NCI-H2227 treated with DMSO at 0.1 percent for 48 hours (cell line): ENCODE measurements around the gene SSTR3.

Experiments used
- DNase-seq: peaks from one replicate; lab custom pipeline; 2025; lab: John Stamatoyannopoulos, UW

SSTR3 gene

DNA sequence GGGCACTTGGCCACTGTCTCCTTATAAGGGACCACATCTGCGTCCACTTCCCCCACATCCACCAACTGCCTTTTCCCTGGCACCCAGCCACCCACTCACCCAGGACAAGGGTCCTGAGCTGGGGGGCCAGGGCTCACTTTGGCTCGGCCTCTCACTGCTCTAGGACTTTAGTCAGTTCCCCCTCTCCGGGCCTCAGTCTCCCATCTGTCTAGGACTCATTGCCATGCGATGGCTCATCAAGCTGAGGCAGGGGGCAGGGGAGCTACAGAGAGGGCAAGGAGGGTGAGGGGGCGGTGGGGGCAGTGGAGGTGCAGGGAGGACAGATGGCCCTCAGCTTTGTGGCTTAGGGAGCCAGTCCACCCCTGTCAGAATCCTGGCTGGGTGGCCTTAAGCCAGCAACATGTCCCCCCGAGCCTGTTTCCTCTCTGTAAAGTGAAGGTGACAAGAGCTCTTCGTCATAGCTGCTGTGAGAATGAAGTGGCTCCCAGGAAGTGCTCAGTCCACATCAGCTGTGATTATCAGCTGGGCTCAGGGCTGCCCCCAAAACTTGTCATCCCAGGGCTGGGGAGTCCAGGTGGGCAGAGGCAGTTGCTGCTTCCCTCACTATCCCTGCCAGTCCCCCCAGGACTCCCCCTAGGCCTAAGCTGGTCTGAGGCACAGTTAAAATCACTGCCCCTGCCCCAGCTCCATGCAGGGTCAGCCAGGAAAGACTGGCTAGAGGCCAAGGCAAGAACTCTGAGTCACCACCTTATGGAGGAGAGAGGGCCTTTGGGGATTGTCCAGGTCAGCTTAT lies 16.9 kb upstream of the SSTR3 start:
- no peak for DNase-seq

DNA sequence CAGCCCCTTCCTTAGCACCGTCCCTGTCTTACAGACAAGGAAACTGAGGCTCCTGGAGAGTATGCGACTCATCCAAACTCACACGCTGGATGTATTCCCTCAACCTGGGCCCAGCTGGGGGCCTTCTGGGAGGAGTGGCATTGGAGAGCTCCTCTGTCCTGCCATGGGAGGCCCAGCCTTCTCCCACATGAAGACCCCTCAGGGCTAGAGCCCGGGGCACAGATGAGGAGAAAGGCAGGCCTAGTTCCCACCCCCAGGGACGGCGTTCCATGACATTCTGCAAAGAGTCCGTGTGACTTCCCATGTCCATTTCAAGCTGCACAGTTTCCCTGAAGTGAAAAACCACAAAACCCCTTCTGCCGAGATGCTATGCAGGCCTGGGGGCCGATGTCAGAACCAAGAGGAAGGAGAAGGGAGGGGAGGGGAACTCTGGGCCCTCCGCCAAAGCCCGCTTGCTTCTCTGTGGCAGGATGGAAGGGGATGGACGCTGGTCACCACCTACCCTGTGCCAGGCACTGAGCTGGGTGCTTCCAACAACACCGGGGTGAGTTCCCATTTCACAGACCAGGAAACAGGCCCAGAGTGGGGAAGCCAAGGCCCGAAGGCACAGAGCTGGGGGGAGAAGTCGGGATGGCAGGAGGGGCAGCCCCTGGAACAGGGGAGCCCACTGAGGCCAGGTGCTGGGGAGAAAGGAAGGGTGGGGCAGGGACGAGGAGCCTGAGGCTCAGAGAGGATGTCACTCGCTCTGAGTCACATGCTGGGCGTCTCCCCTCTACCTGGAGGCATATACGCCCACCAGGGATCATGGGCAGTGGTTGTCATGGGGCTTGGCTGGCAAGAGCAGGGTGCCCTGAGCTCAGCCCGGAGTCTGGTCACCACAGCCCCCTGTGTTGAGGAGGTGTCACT lies 16.1 kb upstream of the SSTR3 start:
- DNase-seq: no peak

DNA sequence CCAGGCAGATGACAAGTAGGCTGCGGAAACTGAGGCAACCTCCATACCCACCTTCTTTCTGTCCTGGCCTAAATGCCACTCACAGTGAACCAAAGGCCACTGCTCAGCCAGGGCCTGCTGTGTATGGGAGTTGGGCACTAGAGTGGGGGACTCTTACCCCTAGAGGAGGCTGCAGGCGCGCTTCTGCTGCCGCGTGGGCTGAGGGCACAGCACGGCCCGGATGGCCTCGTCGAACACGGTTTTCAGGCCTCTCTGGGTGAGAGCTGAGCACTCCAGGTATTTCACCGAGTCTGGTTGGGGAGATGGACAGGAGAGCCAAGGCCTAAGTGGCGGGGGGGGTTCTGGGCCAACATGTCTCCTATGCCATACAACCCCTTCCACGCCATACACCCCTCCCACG lies 14.2 kb upstream of the SSTR3 start:
- no peak for DNase-seq

DNA sequence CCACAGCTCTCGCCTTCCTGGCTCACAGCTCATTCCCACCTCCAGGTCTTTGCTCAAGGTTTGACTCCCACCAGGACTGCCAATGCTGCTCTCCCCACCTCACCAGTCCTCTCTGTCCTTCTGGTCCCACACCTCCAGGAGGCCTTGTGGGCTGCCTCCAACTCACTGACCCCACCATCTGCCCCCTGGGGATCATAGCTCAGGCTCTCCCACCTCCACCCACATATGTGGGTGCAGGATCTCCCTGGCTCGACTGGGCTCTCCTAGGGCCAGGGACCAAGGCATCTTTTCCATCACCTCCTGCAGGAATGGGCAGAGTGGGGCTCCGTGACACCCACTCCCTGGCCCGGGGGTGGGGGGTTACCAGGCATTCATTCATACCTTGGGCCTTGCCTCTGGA lies 13.8 kb upstream of the SSTR3 start:
- no peak for DNase-seq

DNA sequence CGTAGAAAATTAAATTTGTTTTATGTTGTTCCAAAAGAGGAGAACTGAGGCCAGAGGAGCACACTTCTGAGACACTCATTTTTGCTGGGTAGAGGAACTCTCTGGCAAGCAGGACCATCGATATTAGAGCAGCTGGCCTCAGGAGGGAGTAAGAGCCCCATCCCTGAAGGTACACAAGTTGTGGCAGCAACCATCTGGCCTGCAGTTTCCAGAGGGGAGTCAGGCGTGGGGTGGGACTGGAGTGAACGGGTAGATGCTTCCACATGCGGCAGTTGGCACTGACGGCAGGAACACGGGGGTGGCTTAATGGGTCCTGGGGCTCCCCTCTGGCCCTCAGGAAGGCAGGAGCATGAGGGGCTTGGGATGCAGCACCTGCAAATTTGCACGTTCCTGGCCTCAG lies 13.2 kb upstream of the SSTR3 start:
- DNase-seq: no peak

DNA sequence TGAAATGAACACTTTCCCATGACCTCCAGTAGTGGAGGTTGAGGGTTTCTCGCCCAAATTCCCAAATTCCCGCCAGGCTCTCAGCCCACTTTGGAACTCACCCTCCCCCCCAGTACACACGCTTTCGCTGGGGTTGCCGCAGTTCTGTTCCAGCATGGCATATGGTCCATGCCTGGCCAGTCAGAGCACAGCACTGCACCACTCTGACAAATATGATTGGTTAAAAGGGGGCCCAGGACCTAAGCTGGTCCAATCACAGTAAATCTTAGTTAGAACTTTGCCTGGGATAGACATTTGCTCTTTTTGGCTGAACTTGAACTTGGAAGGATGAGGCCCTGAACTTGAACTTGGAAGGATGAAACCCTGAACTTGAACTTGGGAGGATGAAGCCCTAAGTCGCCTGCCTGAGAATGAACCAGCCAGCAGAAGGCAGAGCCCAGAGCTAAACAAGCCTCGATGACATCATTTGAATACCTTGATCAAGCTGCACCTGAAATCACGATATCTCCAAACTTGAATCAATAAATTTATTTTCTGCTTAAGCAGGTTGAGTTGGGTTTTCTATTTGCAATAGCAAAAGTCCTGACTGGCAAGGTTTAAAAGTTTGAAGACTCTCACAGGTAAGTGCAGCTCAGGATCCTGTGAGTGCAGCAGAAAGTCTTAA lies 12.6 kb upstream of the SSTR3 start:
- no peak for DNase-seq

DNA sequence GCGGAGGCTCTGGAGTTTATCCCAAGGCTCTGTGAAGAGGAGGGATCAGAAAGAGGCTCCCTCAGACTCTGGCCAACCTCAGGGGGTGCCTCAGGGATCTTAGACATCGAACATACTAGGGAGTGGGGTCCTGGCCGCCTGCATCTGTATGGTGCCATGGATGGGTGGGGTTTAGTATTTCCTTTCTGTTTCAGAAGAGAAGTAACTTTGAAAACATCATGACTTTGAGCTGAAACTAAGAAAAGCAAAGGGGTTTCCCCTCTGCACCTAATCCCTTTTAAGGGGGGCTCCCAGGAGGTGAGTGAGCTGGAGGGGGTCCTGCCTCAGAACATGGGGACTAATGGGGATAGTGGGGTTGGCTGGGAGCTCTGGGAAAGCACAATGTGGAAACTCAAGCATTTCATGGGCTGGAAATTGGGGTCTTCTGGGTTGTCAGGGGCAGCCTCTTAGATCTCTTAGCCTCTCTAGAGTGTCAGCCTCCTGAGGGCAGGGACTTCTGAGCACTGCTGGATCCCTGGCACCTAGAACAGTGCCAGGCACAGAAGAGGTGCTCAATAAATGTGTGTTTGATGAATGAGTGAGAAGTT lies 11.8 kb upstream of the SSTR3 start:
- DNase-seq: no peak

DNA sequence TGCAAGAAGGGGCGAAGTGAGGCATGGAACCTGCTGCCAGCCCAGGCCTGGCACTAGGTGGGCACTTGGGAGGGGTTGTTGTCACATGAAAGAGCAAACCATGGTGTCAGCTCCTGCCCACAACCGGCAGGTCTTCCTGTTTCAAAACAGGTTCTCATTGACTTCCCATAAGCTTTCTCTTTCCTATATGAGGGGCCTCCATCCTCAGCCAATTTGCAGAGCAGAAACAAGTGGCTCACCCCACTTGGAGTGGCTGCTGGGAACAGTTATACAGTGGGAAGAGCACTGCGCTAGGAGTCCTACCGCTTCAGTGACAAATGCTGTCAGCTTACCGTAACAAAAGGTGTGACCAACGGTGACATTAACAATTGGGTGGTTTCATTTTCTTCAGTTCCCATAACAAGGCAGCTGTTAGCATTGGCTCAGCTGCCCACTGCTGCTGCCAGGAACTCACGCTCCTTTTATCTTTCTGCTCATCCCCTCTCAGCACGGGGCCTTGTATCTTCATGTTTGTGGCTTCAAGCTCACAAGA lies 10.2 kb upstream of the SSTR3 start:
- DNase-seq: no peak

DNA sequence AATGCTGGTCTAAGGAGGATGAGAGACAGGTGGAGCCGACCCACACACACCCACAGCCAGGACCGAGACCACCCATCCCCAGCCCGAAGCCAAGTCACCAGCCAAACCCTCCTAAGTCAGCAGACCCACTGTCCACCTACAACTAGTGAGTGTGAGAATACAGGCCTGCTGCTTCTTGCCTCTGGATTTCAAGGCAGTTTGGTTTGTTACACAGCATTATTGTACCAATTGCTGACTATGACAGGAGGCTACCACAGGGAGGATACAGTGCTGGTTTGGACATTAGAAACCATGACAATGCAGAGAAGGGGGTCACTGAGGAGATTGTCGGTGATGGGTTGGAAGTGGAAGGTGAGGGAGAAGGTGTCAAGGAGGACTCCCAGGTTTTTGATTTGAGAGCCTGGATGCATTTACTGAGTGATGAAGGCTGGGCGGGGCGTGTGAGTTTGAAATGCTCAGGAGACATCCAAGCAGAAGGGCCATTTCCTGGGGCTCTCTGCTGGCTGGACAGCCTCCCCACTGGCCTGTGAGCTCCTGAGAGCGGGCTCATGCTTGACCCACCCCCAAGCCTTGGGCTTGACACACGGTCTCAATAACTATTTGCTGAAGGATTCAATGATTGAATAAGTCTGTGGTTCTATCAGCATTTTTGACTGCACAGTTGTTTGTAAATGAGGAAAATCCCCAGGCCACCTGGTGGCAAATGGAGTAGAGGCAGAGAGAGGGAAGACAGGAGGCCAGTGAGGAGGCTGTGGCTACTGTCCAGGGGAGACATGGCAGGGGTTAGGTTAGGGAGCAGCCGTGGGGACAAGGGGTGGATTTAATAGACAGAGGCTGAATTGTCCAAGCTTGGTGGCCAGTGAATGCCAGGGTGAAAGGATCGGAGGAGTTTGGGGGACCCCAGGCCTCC lies 9.4 kb upstream of the SSTR3 start:
- no peak for DNase-seq

DNA sequence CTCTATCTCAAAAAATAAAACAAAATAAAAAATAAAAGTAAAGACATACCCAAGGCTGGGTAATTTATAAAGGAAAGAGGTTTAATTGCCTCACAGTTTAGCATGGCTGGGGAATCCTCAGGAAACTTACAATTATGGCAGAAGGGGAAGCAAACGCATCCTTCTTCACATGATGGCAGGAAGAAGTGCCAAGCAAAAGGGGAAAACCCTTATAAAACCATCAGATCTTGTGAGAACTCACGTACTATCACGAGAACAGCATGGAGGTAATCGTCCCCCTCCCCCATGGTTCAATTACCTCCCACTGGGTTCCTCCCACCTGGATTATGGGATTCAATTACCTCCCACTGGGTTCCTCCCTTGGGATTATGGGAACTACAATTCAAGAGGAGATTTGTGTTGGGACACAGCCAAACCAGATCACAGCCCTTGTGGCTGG lies 8.3 kb upstream of the SSTR3 start:
- no peak for DNase-seq

DNA sequence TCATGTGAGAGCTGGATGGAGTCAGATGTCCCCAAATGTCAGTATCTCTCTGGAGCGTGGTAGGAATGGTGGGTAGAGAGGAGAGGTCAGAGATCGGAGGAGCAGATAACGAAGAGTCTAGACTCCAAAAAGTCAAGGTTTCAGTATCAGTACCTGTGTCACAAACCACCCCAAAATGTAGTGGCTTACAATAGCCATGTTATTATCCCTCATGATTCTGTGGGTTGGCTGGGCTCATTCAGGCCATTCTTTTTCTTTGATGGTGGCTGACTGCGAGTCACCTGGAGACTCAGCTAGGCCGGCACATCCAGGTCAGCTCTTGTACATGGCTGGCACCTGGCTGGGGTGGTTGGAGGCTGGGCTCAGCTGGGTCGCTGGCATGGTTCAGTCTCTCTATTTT lies 7.3 kb upstream of the SSTR3 start:
- no peak for DNase-seq

DNA sequence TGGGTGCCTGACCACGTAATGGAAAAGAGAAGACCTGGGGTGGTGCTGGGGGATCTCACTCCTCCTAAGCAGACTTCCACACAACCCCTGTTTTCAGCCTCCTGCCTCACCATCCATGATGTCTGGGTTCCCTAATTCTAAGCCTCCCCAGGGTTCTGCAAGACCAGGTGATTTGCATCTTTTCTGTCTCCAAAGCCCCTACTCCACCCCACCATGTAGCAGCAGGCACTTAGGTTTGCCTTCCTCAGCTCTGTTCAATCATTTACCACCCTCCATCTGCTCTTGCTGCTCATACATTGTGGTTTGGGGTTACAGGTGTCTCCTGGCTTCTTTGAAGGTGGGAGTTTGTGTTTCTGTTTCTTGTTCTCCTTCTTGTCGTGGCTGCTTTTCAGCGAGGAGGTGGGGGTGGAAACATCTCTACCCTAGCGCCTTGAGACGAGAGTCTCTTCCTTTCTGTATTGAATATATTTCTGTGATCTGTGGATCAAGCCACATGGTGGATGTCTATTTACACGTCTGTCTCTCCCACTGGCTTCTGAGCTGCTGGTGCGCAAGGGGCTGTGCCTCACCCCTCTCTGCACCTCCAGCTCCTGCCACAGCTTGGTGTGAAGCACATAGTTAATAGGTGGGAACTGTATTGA lies 6.6 kb upstream of the SSTR3 start:
- DNase-seq: no peak

DNA sequence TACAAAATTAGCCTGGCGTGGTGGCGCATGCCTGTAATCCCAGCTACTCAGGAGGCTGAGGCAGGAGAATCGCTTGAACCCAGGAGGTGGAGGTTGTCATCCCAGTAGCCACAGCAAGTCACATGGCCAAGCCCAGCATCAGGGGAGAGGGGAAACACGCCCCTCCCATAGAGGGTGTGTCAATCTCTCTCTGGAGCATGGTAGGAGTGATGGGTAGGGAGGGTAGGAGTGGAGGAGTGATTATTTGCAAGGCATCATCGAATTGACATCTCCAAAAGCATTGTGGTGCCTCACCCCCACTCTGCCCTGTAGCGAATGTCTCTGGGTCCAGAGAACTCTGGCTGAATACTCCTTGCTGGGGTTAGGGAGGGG lies 6.1 kb upstream of the SSTR3 start:
- no peak for DNase-seq

DNA sequence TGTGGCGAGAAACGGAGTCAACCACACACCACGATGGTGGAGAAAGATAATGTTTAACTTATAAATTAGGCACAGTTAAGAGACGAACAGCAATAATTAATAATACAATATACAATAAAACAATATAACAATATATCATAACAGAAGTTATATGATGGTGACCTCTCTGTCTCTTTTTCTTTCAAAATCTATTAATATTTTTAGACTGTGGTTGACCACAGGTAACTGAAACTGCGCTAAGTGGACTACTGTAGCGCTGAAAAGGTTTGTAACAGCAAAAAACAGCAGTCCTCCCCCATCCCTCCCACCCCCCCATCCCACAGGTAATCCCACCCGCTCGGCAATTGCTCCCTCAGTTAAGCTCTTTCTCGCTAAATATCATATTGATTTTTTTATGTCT lies 3.6 kb upstream of the SSTR3 start:
- no peak for DNase-seq

DNA sequence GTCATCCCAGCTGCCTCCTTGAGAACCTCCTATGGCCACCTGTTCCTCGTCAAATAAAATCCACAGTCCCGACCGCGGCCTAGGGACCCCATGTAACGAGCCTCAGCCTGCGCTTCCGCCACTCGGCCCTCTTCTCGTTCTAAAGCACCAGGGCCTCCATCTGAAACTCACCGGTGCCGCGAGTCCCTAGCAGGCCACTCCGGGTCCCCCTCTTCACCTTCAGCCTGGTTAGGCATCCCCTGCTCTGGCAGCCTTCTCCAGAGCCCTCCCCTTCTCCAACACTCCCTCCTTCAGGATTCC lies 2.4 kb upstream of the SSTR3 start:
- no peak for DNase-seq

DNA sequence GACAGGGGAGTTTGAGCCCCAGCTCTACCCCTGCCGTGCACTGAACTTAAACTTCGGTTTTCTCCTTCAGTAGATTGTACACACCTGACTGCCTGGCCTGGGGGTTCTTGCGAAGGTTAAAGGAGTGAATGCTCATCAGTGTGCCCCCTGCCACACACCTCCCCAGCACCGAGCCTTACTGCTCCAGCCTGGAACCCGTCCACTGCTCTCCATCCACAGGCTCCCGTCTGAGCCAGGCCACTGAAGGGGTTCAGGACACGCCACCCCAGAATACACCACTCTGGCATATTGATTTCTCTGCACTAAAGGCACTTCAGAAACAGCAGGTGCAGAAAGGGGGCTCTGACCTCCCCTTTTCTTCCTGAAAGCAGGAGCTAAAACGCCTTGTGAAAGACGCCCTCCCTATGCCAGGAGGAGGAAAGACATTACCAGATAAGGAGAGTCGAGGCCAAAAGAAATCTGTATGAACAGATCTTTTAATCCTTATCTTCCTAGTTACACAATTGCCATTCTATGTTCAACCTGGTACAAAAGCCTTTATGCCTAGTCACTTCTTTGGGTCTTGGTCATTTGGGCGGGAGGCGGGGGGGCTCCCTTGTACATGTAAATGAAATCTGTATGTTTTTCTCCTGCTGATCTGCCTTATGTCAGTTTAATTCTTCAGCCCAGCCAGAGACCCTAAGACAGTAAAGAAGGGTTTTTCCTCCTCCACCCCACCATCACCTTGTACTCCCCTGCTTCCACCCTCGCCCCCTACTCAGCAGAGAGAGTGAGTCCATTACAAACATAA lies 1.9 kb upstream of the SSTR3 start:
- no peak for DNase-seq

DNA sequence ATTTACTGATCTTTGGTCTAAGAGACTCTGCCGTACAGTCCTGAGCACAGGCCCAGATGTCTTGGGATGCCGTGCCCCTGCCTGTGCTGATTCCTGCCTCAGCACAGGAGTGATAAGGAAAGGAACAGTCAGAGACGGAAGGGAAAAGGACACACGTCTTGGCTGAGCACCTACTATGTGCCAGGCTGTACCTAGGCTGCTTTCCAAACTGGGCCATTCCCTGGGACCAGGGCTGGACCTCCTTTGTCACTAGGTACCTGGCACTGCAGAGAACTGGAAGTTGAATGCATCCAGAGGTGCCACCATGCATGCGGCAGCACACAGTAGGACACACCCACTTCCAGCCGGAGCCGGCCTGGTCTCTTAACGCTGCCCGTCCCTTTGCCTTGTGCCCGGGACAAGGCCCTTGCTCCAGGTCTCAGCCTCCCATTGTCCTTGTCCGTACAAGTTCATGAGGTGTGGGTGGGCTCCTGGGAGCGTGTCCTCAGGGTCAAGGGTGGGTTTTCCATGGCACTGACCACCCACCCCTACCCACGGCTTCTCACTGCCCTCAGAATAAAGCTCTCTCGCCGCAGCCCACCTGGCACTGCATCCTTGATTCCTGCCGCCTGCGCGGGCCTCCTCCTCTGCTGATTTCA lies 1.1 kb upstream of the SSTR3 start:
- DNase-seq: no peak

DNA sequence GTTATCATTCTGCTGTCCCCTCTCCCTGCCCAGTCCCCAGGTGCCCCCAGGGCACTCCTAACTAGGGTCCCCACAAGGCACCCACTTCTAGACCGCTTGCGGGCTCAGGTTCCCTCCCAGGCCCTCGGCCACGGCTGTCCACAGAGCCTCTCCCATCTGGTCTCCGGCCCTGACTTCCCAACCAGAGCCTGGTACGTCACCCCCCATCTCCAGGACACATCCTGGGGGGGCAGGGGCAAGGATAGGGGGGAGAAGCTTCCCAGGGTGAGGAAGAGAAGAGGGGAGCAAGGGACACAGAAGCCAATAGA lies 457 bp downstream of the SSTR3 start:
- DNase-seq: no peak

DNA sequence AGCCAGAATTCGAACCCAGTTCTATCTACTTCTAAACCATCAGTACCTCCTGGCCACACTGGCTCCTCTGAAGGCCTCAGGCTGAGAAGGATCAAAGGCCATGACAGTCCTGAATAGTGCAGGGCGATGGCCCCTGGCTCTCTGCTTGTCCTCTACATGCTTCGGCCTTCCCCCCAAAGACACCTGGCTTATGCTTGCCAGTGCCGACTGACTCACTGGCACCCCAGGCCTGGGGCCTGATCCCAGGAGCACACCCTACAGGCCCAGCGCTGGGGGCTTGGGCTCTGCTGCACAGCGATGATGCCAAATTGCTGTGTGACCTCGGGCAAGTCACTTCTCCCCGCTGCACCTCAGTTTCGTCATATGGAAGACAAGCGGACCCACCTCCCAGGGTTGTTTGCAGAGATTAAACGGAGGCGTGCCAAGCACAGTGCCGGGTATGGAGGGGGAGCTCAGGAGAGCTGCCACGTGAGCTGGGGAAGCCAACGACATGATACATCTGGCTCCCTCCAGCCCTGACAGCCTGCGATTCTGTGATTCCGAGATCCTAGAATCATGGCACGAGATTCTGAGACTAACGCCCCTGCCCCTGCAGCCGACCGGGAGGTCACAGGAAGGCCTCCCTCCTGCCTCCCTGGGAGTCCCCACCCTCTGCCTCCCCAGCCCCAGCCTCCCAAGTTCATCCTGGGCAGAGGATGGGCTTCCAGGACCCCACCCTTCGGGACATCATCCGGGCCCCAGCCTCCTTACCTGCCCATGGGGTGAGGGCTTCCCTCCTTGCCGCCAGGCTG lies 1.0 kb downstream of the SSTR3 start:
- no peak for DNase-seq
